IMR-90 (cell line): ENCODE measurements around the gene TPCN1.
A peak's percentile ranks its signal among the peaks of the same experiment; 100 is the strongest.

Experiments used
- BHLHE40 ChIP-seq: fragments of 150-350 bp; IDR thresholded peaks from 2 replicates; pipeline ENCODE4 v1.6.1; 2016; ENCODE audit warnings: mild to moderate bottlenecking, low read depth, low read length
- CHD1 ChIP-seq: IDR thresholded peaks from 2 replicates; pipeline ENCODE4 v1.6.1; 2012; ENCODE audit warnings: low read depth, low read length, improper control_type of control experiment
- MAZ ChIP-seq: IDR thresholded peaks from 2 replicates; pipeline ENCODE4 v1.6.1; 2012; ENCODE audit warnings: low read depth, mild to moderate bottlenecking, low read length, improper control_type of control experiment, moderate library complexity, borderline replicate concordance
- POLR2A ChIP-seq: IDR thresholded peaks from 2 replicates; pipeline ENCODE4 v1.6.1; 2012; ENCODE audit warnings: mild to moderate bottlenecking, low read depth, low read length
- RAD21 ChIP-seq: IDR thresholded peaks from 2 replicates; pipeline ENCODE4 v1.6.1; 2012; ENCODE audit warnings: low read length, improper control_type of control experiment
- SMC3 ChIP-seq: fragments of 150-350 bp; IDR thresholded peaks from 2 replicates; pipeline ENCODE4 v1.6.1; 2016; ENCODE audit warnings: low read depth, mild to moderate bottlenecking, antibody characterized with exemption, low read length, moderate library complexity
- TF ChIP-seq, protein P1 (sequence below): conservative IDR thresholded peaks from 2 replicates; pipeline ENCODE4 v1.5.1; 2012; ENCODE audit warnings: mild to moderate bottlenecking, low read depth, low read length, improper control_type of control experiment

DNA sequence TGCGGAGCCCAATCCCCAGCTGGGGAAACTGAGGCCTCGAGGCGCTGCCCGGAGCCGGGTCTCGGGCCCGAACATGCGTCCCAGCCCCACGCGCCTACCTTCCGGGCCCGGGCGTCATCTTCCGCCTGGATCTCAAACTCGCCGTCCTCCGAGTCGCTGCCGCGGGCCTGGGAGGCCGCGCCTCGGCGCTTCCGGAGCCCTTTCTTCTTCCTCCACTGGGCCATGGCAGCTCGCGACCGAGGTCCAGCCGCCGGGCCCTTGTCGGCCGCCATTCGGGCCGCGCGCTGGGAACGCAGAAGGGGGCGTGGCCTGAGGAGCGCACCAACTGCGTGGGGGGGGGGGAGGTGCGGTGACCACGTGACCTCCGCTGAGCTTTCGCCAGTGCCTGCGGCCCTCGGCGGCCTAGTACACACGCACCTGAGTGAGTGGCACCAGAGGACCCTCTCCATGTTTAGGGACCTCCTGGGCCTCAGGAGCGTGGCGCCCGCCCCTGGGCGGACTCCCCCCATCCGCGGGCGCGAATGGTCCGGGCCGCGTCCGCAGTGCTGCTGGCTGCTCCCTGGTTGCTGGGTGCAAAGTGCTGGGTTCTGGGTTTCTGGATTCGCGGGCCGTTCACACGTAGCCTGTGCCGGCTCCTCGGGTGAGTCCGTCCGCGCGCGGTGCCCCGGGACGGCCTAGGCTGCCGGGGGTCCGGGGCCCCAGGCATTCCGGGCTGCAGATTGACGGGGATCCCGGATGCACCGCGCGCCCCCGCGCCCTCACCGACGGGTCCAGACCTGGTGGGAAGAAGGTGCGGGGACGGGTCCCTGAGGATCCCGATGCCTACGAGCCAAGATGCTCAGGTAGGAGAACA is 35.9 kb upstream of the TPCN1 start, which contains the start of the genes DDX54 and RITA1:
- TF ChIP-seq, protein P1, sequence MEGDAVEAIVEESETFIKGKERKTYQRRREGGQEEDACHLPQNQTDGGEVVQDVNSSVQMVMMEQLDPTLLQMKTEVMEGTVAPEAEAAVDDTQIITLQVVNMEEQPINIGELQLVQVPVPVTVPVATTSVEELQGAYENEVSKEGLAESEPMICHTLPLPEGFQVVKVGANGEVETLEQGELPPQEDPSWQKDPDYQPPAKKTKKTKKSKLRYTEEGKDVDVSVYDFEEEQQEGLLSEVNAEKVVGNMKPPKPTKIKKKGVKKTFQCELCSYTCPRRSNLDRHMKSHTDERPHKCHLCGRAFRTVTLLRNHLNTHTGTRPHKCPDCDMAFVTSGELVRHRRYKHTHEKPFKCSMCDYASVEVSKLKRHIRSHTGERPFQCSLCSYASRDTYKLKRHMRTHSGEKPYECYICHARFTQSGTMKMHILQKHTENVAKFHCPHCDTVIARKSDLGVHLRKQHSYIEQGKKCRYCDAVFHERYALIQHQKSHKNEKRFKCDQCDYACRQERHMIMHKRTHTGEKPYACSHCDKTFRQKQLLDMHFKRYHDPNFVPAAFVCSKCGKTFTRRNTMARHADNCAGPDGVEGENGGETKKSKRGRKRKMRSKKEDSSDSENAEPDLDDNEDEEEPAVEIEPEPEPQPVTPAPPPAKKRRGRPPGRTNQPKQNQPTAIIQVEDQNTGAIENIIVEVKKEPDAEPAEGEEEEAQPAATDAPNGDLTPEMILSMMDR = no peak
- TF ChIP-seq RAD21 (no peak), CHD1 (peak; percentile 96; the same call in 1 of the 2 replicates), POLR2A (peak; percentile 90), SMC3 (no peak), MAZ (no peak), BHLHE40 (peak; percentile 95)
